Sigmoid colon (tissue), 7 donors: ENCODE data around the gene IRS2. TPM values are rescaled to one million over a fixed set of nuclear protein-coding genes. Genes with fewer than 3 reads are reported as not detected.

Source experiments
- DNase-seq: peaks from one replicate; pipeline ENCODE4 v3.0.0-alpha.2; 2019
- H3K27ac ChIP-seq, 4 donors: fragments of 200-600 bp; sonication (generic); one replicate each; pipeline ENCODE4 v1.5.1; 2016 to 2019; ENCODE audit warnings: mild to moderate bottlenecking in 1 of 4
- H3K27me3 ChIP-seq, 3 donors: fragments of 200-600 bp; sonication (generic); one replicate each; pipeline ENCODE4 v1.5.1; 2019; ENCODE audit warnings: mild to moderate bottlenecking in 1 of 3
- H3K36me3 ChIP-seq, 4 donors: fragments of 200-600 bp; sonication (generic); one replicate each; pipeline ENCODE4 v1.5.1; 2016 to 2019
- H3K4me1 ChIP-seq, 4 donors: fragments of 200-600 bp; sonication (generic); one replicate each; pipeline ENCODE4 v1.5.1; 2017 to 2019
- H3K4me3 ChIP-seq, 4 donors: fragments of 200-600 bp; sonication (generic); one replicate each; pipeline ENCODE4 v1.5.1; 2017 to 2019; ENCODE audit warnings: mild to moderate bottlenecking in 2 of 4, moderate library complexity in 1 of 4
- H3K9me3 ChIP-seq, 4 donors: fragments of 200-600 bp in 3 of 4; sonication (generic) in 3 of 4; one replicate each; pipeline versions ENCODE4 v1.5.1 to v1.6.1; 2013 to 2019
- CTCF ChIP-seq, 4 experiments: fragments of 450-650 bp in 3 of 4; fragments of 200-600 bp in 1 of 4; IDR thresholded peaks; one replicate each; pipeline ENCODE4 v1.5.1; 2016 to 2019; ENCODE audit warnings: antibody characterized with exemption in 4 of 4, mild to moderate bottlenecking in 3 of 4, moderate library complexity in 2 of 4
- EP300 ChIP-seq, 4 donors: sonication (generic); formaldehyde crosslinking; IDR thresholded peaks; one replicate each; pipeline ENCODE4 v1.6.1; 2017; ENCODE audit warnings: antibody characterized with exemption in 4 of 4
- POLR2A ChIP-seq, 2 donors: fragments of 450-650 bp; IDR thresholded peaks; one replicate each; pipeline ENCODE4 v1.6.1; 2016; ENCODE audit warnings: antibody characterized with exemption in 2 of 2, mild to moderate bottlenecking in 2 of 2, moderate library complexity in 2 of 2
- POLR2AphosphoS5 ChIP-seq, 4 donors: sonication (generic); formaldehyde crosslinking; IDR thresholded peaks; one replicate each; pipeline ENCODE4 v1.6.1; 2017; ENCODE audit warnings: antibody characterized with exemption in 4 of 4
- WGBS, 2 donors: extraction: QIAGEN DNeasy Blood & Tissue Kit; methylation state at CpG; one replicate each; pipeline ENCODE4 v1.1.7; 2013; 5-methylcytosine and 5-hydroxymethylcytosine counted together
- intact Hi-C: fragments of 100-400 bp; cut with DNase I; formaldehyde crosslinking; loops from one replicate; pipeline ENCODE4 v1.15.1; 2023
- polyA plus RNA-seq, 3 donors: library from polyadenylated mRNA; stranded (reverse); fragments of 200-250 nt; gene quantifications; one replicate each; pipeline ENCODE4 v1.2.3, GENCODE V29; 2013
- total RNA-seq, 4 donors: library from RNA; depleted of rRNA; stranded (reverse); fragments of >200 nt; gene quantifications; one replicate each; pipeline ENCODE4 v1.1.0, GENCODE V29; 2016
- donor health status: healthy with polysubstance abuse.
- donor health status: Bipolar disorder and iron deficiency.
- donor health status: healthy.

IRS2 gene
- total and polyA plus RNA-seq, 7 donors: 3.6 to 21.9 (median 15.3) TPM

- peak; percentile 77 for DNase-seq
Measured at GRCh38 chr13:109704771-109705635, 81.4 kb downstream of the IRS2 start.

GRCh38 chr13:109703250-109703649 is 83.1 kb downstream of the IRS2 start:
- Histone ChIP-seq H3K27ac (no peak overlapping the region), H3K4me1 (peaks cover 0 to 9% (median 4%) of the 10 kb centered on the region in 4 donors), H3K36me3 (no peaks in the 10 kb centered on the region), H3K9me3 (no peaks in the 10 kb centered on the region), H3K4me3 (no peak overlapping the region), H3K27me3 (no peaks in the 10 kb centered on the region)
- intact Hi-C loops: no loop called here
- no peak for TF ChIP-seq EP300 (IDR thresholded peaks at IDR 0.05)
- no peak for TF ChIP-seq POLR2A (IDR thresholded peaks at IDR 0.05)
- TF ChIP-seq CTCF (IDR thresholded peaks at IDR 0.05): no peak
- TF ChIP-seq POLR2AphosphoS5 (IDR thresholded peaks at IDR 0.05): no peak
- 70 to 91% methylated on average over 3 of the region's 3 CpGs for WGBS, 2 donors
- DNase-seq: no peak

More at GRCh38 chr13:109704771-109705635, 81.4 kb downstream of the IRS2 start:
- H3K36me3 ChIP-seq: no peaks in the 10 kb centered on the region
- no peaks in the 10 kb centered on the region for H3K9me3 ChIP-seq
- WGBS, 2 donors: 16 to 37% methylated on average over 22 of the region's 22 CpGs
- peak overlapping the region in 3 of 4 donors; percentile 32 to 41 (median 38) for H3K27ac ChIP-seq
- H3K27me3 ChIP-seq: no peaks in the 10 kb centered on the region
- H3K4me1 ChIP-seq: peaks cover 0 to 3% (median 0%) of the 10 kb centered on the region in 4 donors
- H3K4me3 ChIP-seq: no peak overlapping the region
- intact Hi-C loops: no loop called here
- peak in 1 of 4 donors; percentile 27 for TF ChIP-seq EP300 (IDR thresholded peaks at IDR 0.05)
- no peak for TF ChIP-seq CTCF (IDR thresholded peaks at IDR 0.05)
- peak in 1 of 4 donors; percentile 16 for TF ChIP-seq POLR2AphosphoS5 (IDR thresholded peaks at IDR 0.05)
- no peak for TF ChIP-seq POLR2A (IDR thresholded peaks at IDR 0.05)
